GM15510 (cell line): ENCODE results near the gene CDKN2D.

ENCODE experiments used
- POLR2A ChIP-seq: IDR thresholded peaks from 3 replicates; pipeline ENCODE4 v1.6.1; 2011; ENCODE audit warnings: borderline replicate concordance; ENCODE audit not compliant: insufficient read length; ENCODE audit errors: extremely low read depth

Gene CDKN2D

DNA sequence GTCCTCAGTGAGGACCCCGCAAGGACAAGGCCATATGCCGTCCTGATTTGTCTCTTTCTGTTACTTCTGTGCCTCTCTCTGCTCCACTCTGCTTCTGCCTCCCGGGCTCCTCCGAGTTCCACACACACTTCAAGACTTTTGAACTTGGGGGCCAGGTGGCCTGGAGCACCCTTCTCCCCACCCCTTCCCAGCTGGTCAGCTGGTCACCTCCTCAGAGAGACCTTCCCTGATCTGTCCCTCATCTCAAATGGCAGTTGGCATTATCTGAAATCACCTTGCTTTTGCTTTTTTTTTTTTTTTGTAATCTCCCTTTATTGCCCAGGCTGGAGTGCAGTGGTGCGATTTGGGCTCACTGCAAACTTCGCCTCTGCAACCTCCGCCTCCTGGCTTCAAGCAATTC is 49.4 kb downstream of the CDKN2D start:
- no peak for TF ChIP-seq POLR2A

DNA sequence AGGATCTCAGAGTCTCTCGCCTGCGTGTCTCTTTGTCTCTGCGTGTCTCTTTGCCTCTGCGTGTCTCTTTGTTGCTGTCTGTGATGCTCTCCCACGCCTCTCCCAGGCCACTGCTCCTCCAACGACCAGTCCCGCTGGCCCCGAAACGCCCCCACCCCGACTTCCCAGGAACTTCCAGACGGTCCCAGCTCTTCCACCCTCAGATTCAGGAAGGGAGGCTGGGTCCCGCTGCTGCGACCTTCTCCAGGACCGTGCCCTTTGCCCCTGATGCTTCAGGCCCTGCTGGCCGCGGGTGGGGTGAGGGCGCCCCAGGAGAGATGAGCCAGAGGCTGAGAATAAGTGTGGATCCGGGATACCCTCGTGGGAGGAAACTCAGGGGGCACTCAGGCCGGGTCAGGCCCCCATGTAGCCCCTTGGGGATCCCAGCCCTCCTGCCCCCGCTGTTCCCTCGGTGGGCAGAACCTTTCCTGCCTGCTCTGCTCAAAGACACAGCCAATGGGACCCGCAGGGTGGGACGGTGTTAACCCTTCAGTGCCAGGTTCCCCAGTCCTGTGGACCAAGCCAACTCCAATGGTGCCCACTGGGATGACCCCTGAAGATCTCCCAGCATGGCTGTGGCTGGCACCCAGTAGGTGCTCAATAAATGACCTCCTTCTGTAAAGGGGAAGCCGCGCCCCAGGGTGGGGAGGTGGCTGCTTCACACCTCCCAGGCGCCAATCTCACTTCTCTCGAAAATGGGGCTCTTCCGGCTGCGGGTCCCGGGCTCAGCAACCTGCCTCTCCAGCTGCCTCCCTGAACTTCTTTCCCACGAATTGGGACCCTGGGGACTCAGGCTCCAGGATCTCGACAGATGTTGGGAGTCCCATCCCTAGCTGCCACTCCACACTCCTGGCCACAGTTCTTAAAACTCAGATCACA is 50.1 kb downstream of the CDKN2D start:
- no peak for TF ChIP-seq POLR2A

DNA sequence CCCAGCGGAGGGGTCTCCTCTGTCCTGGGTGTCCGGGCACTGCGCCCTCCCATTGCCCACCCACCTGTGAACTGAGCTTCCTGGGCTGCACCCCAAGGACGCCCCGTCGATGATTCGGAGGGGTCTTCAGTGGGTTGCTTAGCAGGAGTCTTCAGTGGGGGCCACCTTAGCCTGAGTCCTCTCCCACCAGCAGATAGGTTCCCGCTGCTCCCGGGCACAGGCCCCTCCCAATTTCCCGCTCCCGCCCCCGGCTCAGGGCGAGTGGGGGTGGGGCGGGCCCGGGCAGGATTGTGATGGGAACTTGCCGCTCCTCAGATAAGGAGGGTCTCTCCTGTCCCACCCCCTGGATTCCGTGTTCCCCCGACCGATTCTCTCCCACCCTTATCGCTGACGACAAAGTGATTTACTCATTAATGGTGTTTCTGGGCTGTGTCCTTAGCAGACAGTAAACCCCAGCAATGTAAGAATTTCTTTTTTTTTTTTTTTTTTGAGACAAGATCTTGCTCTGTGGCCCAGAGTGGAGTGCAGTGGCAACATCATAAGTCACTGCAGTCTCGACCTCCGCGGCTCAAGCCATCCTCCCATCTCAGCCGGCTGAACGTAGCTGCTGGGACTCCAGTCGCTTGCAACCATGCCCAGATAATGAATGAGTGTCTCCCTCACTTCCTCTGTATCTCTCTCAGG is 50.9 kb downstream of the CDKN2D start:
- TF ChIP-seq POLR2A, result no peak

DNA sequence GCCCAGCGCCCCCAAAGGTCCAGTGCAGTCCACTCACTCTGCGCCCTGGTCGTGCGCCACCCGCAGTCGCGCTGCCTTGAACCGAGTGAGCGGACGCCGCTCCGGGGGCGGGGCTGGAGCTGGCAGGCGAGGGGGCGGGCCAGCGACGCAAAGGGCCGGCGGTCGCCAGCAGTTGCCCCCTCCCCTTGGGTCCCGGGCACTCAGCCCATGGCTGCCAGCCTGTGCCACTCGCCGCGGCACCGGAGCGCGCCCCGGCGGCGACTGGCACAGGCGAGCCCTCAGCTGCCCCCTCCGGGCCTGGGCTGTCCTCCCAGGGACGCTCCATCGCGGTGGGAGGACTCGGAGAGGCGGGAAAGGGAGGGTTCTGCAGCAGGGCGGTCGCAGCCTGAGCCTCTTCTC is 51.4 kb downstream of the CDKN2D start, which contains the start of gene S1PR5:
Gene S1PR5, minus strand, starts transcription at position 87 of the 399 bp plus-strand sequence. CDS start 2,436 bp downstream, outside the sequence.
- no peak for TF ChIP-seq POLR2A

DNA sequence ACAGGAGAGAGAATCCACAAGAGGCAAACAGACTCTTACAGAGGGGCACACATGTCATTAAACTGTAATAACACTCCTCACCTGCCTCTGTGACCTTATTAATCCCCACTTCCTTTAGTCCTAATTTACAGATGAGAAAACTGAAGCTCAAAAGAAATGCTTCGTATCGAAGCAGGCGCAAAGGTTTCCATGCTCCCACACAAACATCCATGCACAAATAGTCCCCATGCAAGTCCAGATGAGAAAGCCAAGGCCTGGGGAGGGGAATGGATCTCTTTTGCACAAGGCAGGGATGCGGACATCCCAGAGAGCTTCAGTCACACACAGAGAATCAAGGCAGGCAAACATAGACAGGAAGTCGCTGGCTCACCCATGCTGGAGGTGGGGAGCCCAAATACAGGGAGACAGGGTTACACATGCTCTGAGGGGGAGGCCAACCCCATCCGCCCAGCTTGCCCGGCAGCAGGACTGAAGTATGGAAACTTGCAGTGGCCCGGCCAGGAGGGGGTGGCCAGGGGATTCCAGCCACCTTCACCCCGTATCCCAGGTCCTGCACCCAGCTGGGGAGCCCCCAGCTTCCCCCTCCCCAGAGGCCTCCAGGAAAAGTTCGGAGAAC is 52.0 kb downstream of the CDKN2D start:
- TF ChIP-seq POLR2A, result no peak
